SKM-1 treated with dmso at 0.1 percent for 144 hours (cell line): Measurements from ENCODE around the gene NRP2.

Experiments
- DNase-seq: peaks from one replicate; lab custom pipeline; 2025; ENCODE audit not compliant: unreplicated experiment; lab: John Stamatoyannopoulos, UW

Gene NRP2

GRCh38 chr2:205706769-205707381 is 24.6 kb downstream of the NRP2 start:
- DNase-seq = peak; percentile 88

- DNase-seq = no peak
Measured at GRCh38 chr2:205708231-205708631, 25.9 kb downstream of the NRP2 start.

GRCh38 chr2:205709319-205709718 is 27.0 kb downstream of the NRP2 start:
- DNase-seq = no peak

GRCh38 chr2:205712508-205712907 is 30.2 kb downstream of the NRP2 start:
- DNase-seq = no peak

GRCh38 chr2:205713086-205713485 is 30.8 kb downstream of the NRP2 start:
- DNase-seq = no peak

- DNase-seq = peak; percentile 71
Measured at GRCh38 chr2:205714058-205714776, 31.9 kb downstream of the NRP2 start.

GRCh38 chr2:205714789-205715720 is 32.8 kb downstream of the NRP2 start:
- no peak for DNase-seq

GRCh38 chr2:205715831-205716525 is 33.7 kb downstream of the NRP2 start:
- no peak for DNase-seq

- no peak for DNase-seq
Measured at GRCh38 chr2:205717175-205717846, 35.0 kb downstream of the NRP2 start.

- DNase-seq = no peak
Measured at GRCh38 chr2:205717999-205718398, 35.7 kb downstream of the NRP2 start.

GRCh38 chr2:205719847-205720246 is 37.5 kb downstream of the NRP2 start:
- no peak for DNase-seq

GRCh38 chr2:205720451-205720902 is 38.2 kb downstream of the NRP2 start:
- DNase-seq = no peak

- peak; percentile 10 for DNase-seq
Measured at GRCh38 chr2:205721057-205721449, 38.8 kb downstream of the NRP2 start.

GRCh38 chr2:205722283-205722918 is 40.1 kb downstream of the NRP2 start:
- no peak for DNase-seq

GRCh38 chr2:205723179-205723578 is 40.9 kb downstream of the NRP2 start:
- DNase-seq = no peak

- no peak for DNase-seq
Measured at GRCh38 chr2:205725059-205725458, 42.8 kb downstream of the NRP2 start.

- DNase-seq = no peak
Measured at GRCh38 chr2:205726506-205726905, 44.2 kb downstream of the NRP2 start.

- DNase-seq = no peak
Measured at GRCh38 chr2:205727174-205727573, 44.9 kb downstream of the NRP2 start.

- DNase-seq = no peak
Measured at GRCh38 chr2:205728366-205728765, 46.1 kb downstream of the NRP2 start.

- DNase-seq = no peak
Measured at GRCh38 chr2:205730191-205730590, 47.9 kb downstream of the NRP2 start.
